GM23338 (cell line): Measurements from ENCODE around the gene RAB2B. TPM values are rescaled to one million over a fixed set of nuclear protein-coding genes. Genes with fewer than 3 reads are reported as not detected.

Experiments used
- ATAC-seq: fragments of 200-7000 bp; cut with Tn5 transposase; 3 replicates; pipeline ENCODE4 v1.9.1; 2020
- DNase-seq: peaks from one replicate; pipeline ENCODE4 v3.0.0-alpha.2; 2015; ENCODE audit warnings: low spot score
- H2AFZ ChIP-seq: fragments of 200-600 bp; sonication (generic); 2 replicates; pipeline ENCODE4 v1.8.0; 2016; ENCODE audit warnings: antibody characterized with exemption, mild to moderate bottlenecking, moderate library complexity
- H3F3A ChIP-seq: fragments of 200-600 bp; sonication (generic); replicated peaks from 2 replicates; pipeline ENCODE4 v1.8.0; 2017; ENCODE audit warnings: antibody characterized with exemption, mixed run types, low read depth
- H3K27ac ChIP-seq: fragments of 200-600 bp; sonication (generic); 2 replicates; pipeline ENCODE4 v1.6.1; 2016; ENCODE audit warnings: low read depth
- H3K27me3 ChIP-seq: fragments of 200-600 bp; sonication (generic); 2 replicates; pipeline ENCODE4 v1.8.0; 2016; ENCODE audit warnings: mild to moderate bottlenecking, mixed run types, moderate library complexity; ENCODE audit not compliant: insufficient read depth
- H3K36me3 ChIP-seq: fragments of 200-600 bp; sonication (generic); 2 replicates; pipeline ENCODE4 v1.8.0; 2016; ENCODE audit warnings: mild to moderate bottlenecking; ENCODE audit not compliant: insufficient read depth
- H3K4me1 ChIP-seq: fragments of 200-600 bp; sonication (generic); 2 replicates; pipeline ENCODE4 v1.8.0; 2016; ENCODE audit warnings: mild to moderate bottlenecking, moderate library complexity; ENCODE audit not compliant: insufficient read depth
- H3K4me2 ChIP-seq: fragments of 200-600 bp; sonication (generic); 2 replicates; pipeline ENCODE4 v1.7.1; 2017; ENCODE audit warnings: mixed run types
- H3K4me3 ChIP-seq: fragments of 200-600 bp; sonication (generic); 2 replicates; pipeline ENCODE4 v1.6.1; 2016; ENCODE audit warnings: mixed run types
- H3K79me2 ChIP-seq: fragments of 200-600 bp; sonication (generic); replicated peaks from 2 replicates; pipeline ENCODE4 v1.8.0; 2017; ENCODE audit warnings: mild to moderate bottlenecking; ENCODE audit not compliant: insufficient read depth
- H3K9me2 ChIP-seq: fragments of 200-600 bp; sonication (generic); 2 replicates; pipeline ENCODE4 v1.8.0; 2017; ENCODE audit not compliant: insufficient read depth
- H4K20me1 ChIP-seq: fragments of 200-600 bp; sonication (generic); replicated peaks from 2 replicates; pipeline ENCODE4 v1.8.0; 2017; ENCODE audit warnings: mild to moderate bottlenecking; ENCODE audit not compliant: insufficient read depth
- H3K27ac Mint-ChIP-seq: 2 replicates; pipeline ENCODE4 v1.8.0; 2020; ENCODE audit warnings: inconsistent platforms, mild to moderate bottlenecking, moderate library complexity, mixed read lengths
- H3K27me3 Mint-ChIP-seq: 3 replicates; pipeline ENCODE4 v1.8.0; 2022; ENCODE audit warnings: low read depth, mild to moderate bottlenecking, moderate library complexity, mixed read lengths, inconsistent platforms; ENCODE audit not compliant: insufficient read depth, poor library complexity
- H3K36me3 Mint-ChIP-seq: 3 replicates; pipeline ENCODE4 v1.8.0; 2021; ENCODE audit warnings: low read depth, mild to moderate bottlenecking, inconsistent platforms, moderate library complexity, mixed read lengths
- H3K4me1 Mint-ChIP-seq: 3 replicates; pipeline ENCODE4 v1.8.0; 2020; ENCODE audit warnings: mild to moderate bottlenecking, inconsistent platforms, mixed read lengths
- H3K4me3 Mint-ChIP-seq: 3 replicates; pipeline ENCODE4 v1.8.0; 2021; ENCODE audit warnings: moderate library complexity, mild to moderate bottlenecking, inconsistent platforms, mixed read lengths
- H3K9me3 Mint-ChIP-seq: 3 replicates; pipeline ENCODE4 v1.8.0; 2020; ENCODE audit warnings: moderate library complexity, mild to moderate bottlenecking, inconsistent platforms, mixed read lengths
- CREB1 ChIP-seq: fragments of 250-450 bp; sonication (Bioruptor Pico); IDR thresholded peaks from 2 replicates; pipeline ENCODE4 v1.5.0; 2020; ENCODE audit warnings: low read depth, mild to moderate bottlenecking, moderate library complexity
- EZH2 ChIP-seq: fragments of 200-600 bp; sonication (generic); IDR thresholded peaks from one replicate; pipeline ENCODE4 v1.8.0; 2017; ENCODE audit warnings: antibody characterized with exemption, mild to moderate bottlenecking, low read depth; ENCODE audit not compliant: unreplicated experiment
- EZH2phosphoT487 ChIP-seq: fragments of 200-600 bp; sonication (generic); IDR thresholded peaks from one replicate; pipeline ENCODE4 v1.8.1; 2018; ENCODE audit warnings: antibody characterized with exemption; ENCODE audit not compliant: unreplicated experiment
- NANOG ChIP-seq: IDR thresholded peaks from 2 replicates; pipeline ENCODE4 v1.6.1; 2016; ENCODE audit warnings: antibody characterized with exemption, borderline replicate concordance
- POLR2AphosphoS5 ChIP-seq: IDR thresholded peaks from 2 replicates; pipeline ENCODE4 v1.6.1; 2016; ENCODE audit warnings: antibody characterized with exemption, low read depth
- STAT1 ChIP-seq: IDR thresholded peaks from one replicate; pipeline ENCODE4 v1.6.1; 2016; ENCODE audit warnings: antibody characterized with exemption; ENCODE audit not compliant: unreplicated experiment
- ZNF114 ChIP-seq: fragments of 250-450 bp; sonication (Bioruptor Pico); IDR thresholded peaks from 2 replicates; pipeline ENCODE4 v1.5.0; 2020; ENCODE audit warnings: mild to moderate bottlenecking, moderate library complexity
- ZNF331 ChIP-seq: fragments of 250-450 bp; sonication (Bioruptor Pico); IDR thresholded peaks from 2 replicates; pipeline ENCODE4 v1.5.0; 2020; ENCODE audit warnings: low read depth, mild to moderate bottlenecking, moderate library complexity
- ZNF462 ChIP-seq: fragments of 250-450 bp; sonication (Bioruptor Pico); IDR thresholded peaks from 2 replicates; pipeline ENCODE4 v1.5.0; 2020; ENCODE audit warnings: mild to moderate bottlenecking, moderate library complexity
- polyA plus RNA-seq: library from polyadenylated mRNA; unstranded; fragments of >200 nt; fragmentation: Nextera tagmentation; extraction: Ambion mirVana; gene quantifications from 2 replicates; pipeline ENCODE4 v1.2.1, GENCODE V29; 2016
- total RNA-seq: library from RNA; depleted of rRNA; stranded (reverse); fragments of >200 nt; shearing (Covaris generic); gene quantifications from 2 replicates; pipeline ENCODE4 v1.2.3, GENCODE V29; 2014

The RAB2B gene
- total and polyA plus RNA-seq, 2 experiments from 2014 or later: 12.9 to 29.9 TPM

GRCh38 chr14:21486640-21487087 is 9.9 kb upstream of the RAB2B start:
- DNase-seq (no peak), ATAC-seq (no peak)
- H3K27ac ChIP-seq: no peak overlapping the region; the same call in 1 of the 2 replicates
- H3K4me3 ChIP-seq: no peak overlapping the region
- H3K79me2 ChIP-seq: peaks cover 22% of the 10 kb centered on the region; the same call in 1 of the 2 replicates
- Mint-ChIP-seq H3K27me3 (no peaks in the 10 kb centered on the region), H3K4me3 (no peak overlapping the region), H3K27ac (no peak overlapping the region), H3K36me3 (peaks cover 27% of the 10 kb centered on the region), H3K9me3 (no peaks in the 10 kb centered on the region), H3K4me1 (no peaks in the 10 kb centered on the region)
- peaks cover 5% of the 10 kb centered on the region; the same call in 1 of the 2 replicates for H3F3A ChIP-seq
- peaks cover 20% of the 10 kb centered on the region for H3K36me3 ChIP-seq
- no peaks in the 10 kb centered on the region for H3K9me2 ChIP-seq
- H3K4me2 ChIP-seq: no peak overlapping the region
- TF ChIP-seq POLR2AphosphoS5 (no peak), STAT1 (no peak), EZH2phosphoT487 (no peak), ZNF114 (CRISPR knock-in tag) (no peak), ZNF331 (CRISPR knock-in tag) (no peak), CREB1 (CRISPR knock-in tag) (no peak), NANOG (no peak), EZH2 (no peak)
- no peaks in the 10 kb centered on the region for H3K4me1 ChIP-seq
- peaks cover 6% of the 10 kb centered on the region for H4K20me1 ChIP-seq
- H3K27me3 ChIP-seq: no peaks in the 10 kb centered on the region
- H2AFZ ChIP-seq: no peak overlapping the region

- Mint-ChIP-seq H3K27ac (peak overlapping the region; percentile 98), H3K27me3 (peaks cover 4% of the 10 kb centered on the region), H3K4me3 (peak overlapping the region; percentile 97), H3K9me3 (no peaks in the 10 kb centered on the region), H3K4me1 (peaks cover 11% of the 10 kb centered on the region; the same call in 1 of the 3 replicates), H3K36me3 (peaks cover 32% of the 10 kb centered on the region)
- TF ChIP-seq EZH2phosphoT487: no peak
- peak; percentile 36; the same call in 1 of the 2 replicates for TF ChIP-seq POLR2AphosphoS5
- Histone ChIP-seq H3K79me2 (peaks cover 55% of the 10 kb centered on the region), H3K27me3 (no peaks in the 10 kb centered on the region), H3F3A (peaks cover 7% of the 10 kb centered on the region; the same call in 1 of the 2 replicates), H3K4me2 (peak overlapping the region; percentile 80), H3K4me3 (peak overlapping the region; percentile 69), H3K36me3 (peaks cover 9% of the 10 kb centered on the region; the same call in 1 of the 2 replicates), H2AFZ (peak overlapping the region; percentile 72; the same call in 1 of the 2 replicates), H3K4me1 (no peaks in the 10 kb centered on the region), H3K9me2 (no peaks in the 10 kb centered on the region), H4K20me1 (0 out of 2 replicates have a peak, but pooled peaks cover 9% of the 10 kb centered on the region), H3K27ac (peak overlapping the region; percentile 77)
- DNase-seq: no peak
- ATAC-seq: peak; percentile 72
These were observed 235 bp downstream of the RAB2B start for GRCh38 chr14:21476523-21476924.

- no peak for ATAC-seq
- H3K36me3 Mint-ChIP-seq: peaks cover 37% of the 10 kb centered on the region
- TF ChIP-seq ZNF462 (CRISPR knock-in tag): no peak
- no peak for TF ChIP-seq CREB1 (CRISPR knock-in tag)
- TF ChIP-seq ZNF114 (CRISPR knock-in tag): no peak
- no peak for TF ChIP-seq EZH2phosphoT487
These were observed 814 bp downstream of the RAB2B start for GRCh38 chr14:21475767-21476522.

More at GRCh38 chr14:21475767-21476522, 814 bp downstream of the RAB2B start:
- DNase-seq: no peak
- Mint-ChIP-seq H3K9me3 (no peaks in the 10 kb centered on the region), H3K4me3 (peak overlapping the region; percentile 97), H3K27me3 (peaks cover 4% of the 10 kb centered on the region), H3K27ac (peak overlapping the region; percentile 98), H3K4me1 (peaks cover 11% of the 10 kb centered on the region; the same call in 1 of the 3 replicates)
- peak overlapping the region; percentile 80 for H3K4me2 ChIP-seq
- H3F3A ChIP-seq: peaks cover 7% of the 10 kb centered on the region; the same call in 1 of the 2 replicates
- no peaks in the 10 kb centered on the region for H3K4me1 ChIP-seq
- peaks cover 51% of the 10 kb centered on the region for H3K79me2 ChIP-seq
- no peaks in the 10 kb centered on the region for H3K9me2 ChIP-seq
- peak overlapping the region; percentile 77 for H3K27ac ChIP-seq
- no peaks in the 10 kb centered on the region for H3K27me3 ChIP-seq
- peak overlapping the region; percentile 69 for H3K4me3 ChIP-seq
- H3K36me3 ChIP-seq: peaks cover 7% of the 10 kb centered on the region; the same call in 1 of the 2 replicates
- 0 out of 2 replicates have a peak, but pooled peaks cover 9% of the 10 kb centered on the region for H4K20me1 ChIP-seq
- peak overlapping the region; percentile 72; the same call in 1 of the 2 replicates for H2AFZ ChIP-seq
